Adrenal gland (tissue), 5 donors: Measurements from ENCODE around the gene NME7.

Experiments
- CTCF ChIP-seq, 6 experiments: fragments of 450-650 bp in 4 of 6; fragments of 200-600 bp in 2 of 6; sonication (generic) in 1 of 6; IDR thresholded peaks; 1 replicate in 5 of 6; 2 replicates in 1 of 6; pipeline versions ENCODE4 v1.5.1 to v1.8.0; 2016 to 2021; ENCODE audit warnings: antibody characterized with exemption in 6 of 6, mild to moderate bottlenecking in 2 of 6, moderate library complexity in 1 of 6
- POLR2A ChIP-seq, 2 donors: fragments of 450-650 bp; IDR thresholded peaks; one replicate each; pipeline ENCODE4 v1.6.1; 2017; ENCODE audit warnings: antibody characterized with exemption in 2 of 2, mild to moderate bottlenecking in 2 of 2, moderate library complexity in 1 of 2
- donor health status: DM: no; HTN: no; CAD: no.

- no peak for TF ChIP-seq CTCF (IDR thresholded peaks at IDR 0.05)
- TF ChIP-seq POLR2A (IDR thresholded peaks at IDR 0.05), result no peak
Observed at GRCh38 chr1:169110236-169110635, 257.4 kb downstream of the NME7 start.
